HG02840 (cell line): ENCODE data around the gene TRIM67.
"Not testable (repeated sequence)": the region's sequence is repeated elsewhere in the genome, so short reads cannot be mapped to it uniquely, and the experiment has no call there.

ENCODE experiments used
- ATAC-seq: cut with Tn5 transposase; IDR thresholded peaks from one replicate; pipeline ENCODE4 v1.9.1; 2021; ENCODE audit warnings: mild to moderate bottlenecking, moderate library complexity, moderate number of reproducible peaks; ENCODE audit not compliant: unreplicated experiment, low FRiP score

The TRIM67 gene

GRCh38 chr1:231155808-231156207, 6.0 kb upstream of the TRIM67 start:
- no peak for ATAC-seq

GRCh38 chr1:231157311-231157710, 4.5 kb upstream of the TRIM67 start:
- no peak for ATAC-seq

- not testable (repeated sequence) for ATAC-seq
Observed at GRCh38 chr1:231158141-231158540, 3.7 kb upstream of the TRIM67 start.

GRCh38 chr1:231159202-231159962, 2.5 kb upstream of the TRIM67 start:
- no peak for ATAC-seq

- no peak for ATAC-seq
Observed at GRCh38 chr1:231159963-231160761, 1.7 kb upstream of the TRIM67 start.

- ATAC-seq, result no peak
Observed at GRCh38 chr1:231160895-231161666, 777 bp upstream of the TRIM67 start.

GRCh38 chr1:231162297-231162969, 575 bp downstream of the TRIM67 start:
- no peak for ATAC-seq

- ATAC-seq, result no peak
Observed at GRCh38 chr1:231162970-231163829, 1.3 kb downstream of the TRIM67 start.

GRCh38 chr1:231163830-231164427, 2.1 kb downstream of the TRIM67 start:
- no peak for ATAC-seq

GRCh38 chr1:231165371-231165770, 3.5 kb downstream of the TRIM67 start:
- ATAC-seq, result no peak

GRCh38 chr1:231166398-231166797, 4.5 kb downstream of the TRIM67 start:
- ATAC-seq, result no peak

- no peak for ATAC-seq
Observed at GRCh38 chr1:231170875-231171274, 9.0 kb downstream of the TRIM67 start.

GRCh38 chr1:231171623-231172197, 9.9 kb downstream of the TRIM67 start:
- no peak for ATAC-seq

- ATAC-seq, result no peak
Observed at GRCh38 chr1:231172411-231172810, 10.6 kb downstream of the TRIM67 start.

GRCh38 chr1:231176421-231176820, 14.6 kb downstream of the TRIM67 start:
- no peak for ATAC-seq

GRCh38 chr1:231177226-231177625, 15.4 kb downstream of the TRIM67 start:
- ATAC-seq, result no peak

GRCh38 chr1:231177936-231178335, 16.1 kb downstream of the TRIM67 start:
- ATAC-seq, result no peak

- ATAC-seq, result no peak
Observed at GRCh38 chr1:231178970-231179369, 17.1 kb downstream of the TRIM67 start.

GRCh38 chr1:231180034-231180433, 18.2 kb downstream of the TRIM67 start:
- no peak for ATAC-seq
